ENCODE measurements around the gene MOB3B. TPM values are rescaled to one million over a fixed set of nuclear protein-coding genes. Genes with fewer than 3 reads are reported as not detected.

MOB3B gene
- total RNA-seq (1 to 10 TPM in 8 of 9 donors, under 1 TPM in 1; 0.54 to 2.8 (median 2.1) TPM), polyA plus RNA-seq (under 1 TPM; 0.42 to 0.95 TPM)
- long read RNA-seq, donor 1, full-length matches to known transcripts, result 2 of 4 reads
- long read RNA-seq, donor 1, partial matches to known transcripts, result 1 of 4 reads
- long read RNA-seq, donor 1, other reads (novel, unspliced or antisense), result 1 of 4 reads
- long read RNA-seq, donor 2, full-length matches to known transcripts, result 2 of 3 reads
- long read RNA-seq, donor 2, partial matches to known transcripts, result 1 of 3 reads
- long read RNA-seq, donor 2, other reads (novel, unspliced or antisense), result 0 of 3 reads
- long read RNA-seq, donor 3, full-length matches to known transcripts, result 2 of 4 reads
- long read RNA-seq, donor 3, partial matches to known transcripts, result 2 of 4 reads
- long read RNA-seq, donor 3, other reads (novel, unspliced or antisense), result 0 of 4 reads

- Histone ChIP-seq H3K9me3 (no peaks in the 10 kb centered on the region), H3K27ac (peak within 1 kb of the TSS; percentile 17 to 92 (median 74)), H3K4me3 (peak within 1 kb of the TSS; percentile 67 to 93 (median 80)), H3K27me3 (no peaks in the 10 kb centered on the region), H3K36me3 (no peaks in the 10 kb centered on the region), H3K4me1 (peaks cover 0 to 38% (median 7%) of the 10 kb centered on the region in 12 donors)
- DNase-seq (peak; percentile 80 to 93 (median 86)), ATAC-seq (peak; percentile 41 to 94 (median 84))
- intact Hi-C loops (cut with DNase I), result loop anchor here in 9 of 10 donors (1.0 to 10.0 kb wide), 10 partner anchors 55 to 575 kb away; partner anchors contain the start of gene IFT74 (in 1 of the 9)
- 3 to 6% (median 4%) methylated on average over 45 to 74 of the region's 74 CpGs for WGBS, 4 donors
- TF ChIP-seq, protein P1, sequence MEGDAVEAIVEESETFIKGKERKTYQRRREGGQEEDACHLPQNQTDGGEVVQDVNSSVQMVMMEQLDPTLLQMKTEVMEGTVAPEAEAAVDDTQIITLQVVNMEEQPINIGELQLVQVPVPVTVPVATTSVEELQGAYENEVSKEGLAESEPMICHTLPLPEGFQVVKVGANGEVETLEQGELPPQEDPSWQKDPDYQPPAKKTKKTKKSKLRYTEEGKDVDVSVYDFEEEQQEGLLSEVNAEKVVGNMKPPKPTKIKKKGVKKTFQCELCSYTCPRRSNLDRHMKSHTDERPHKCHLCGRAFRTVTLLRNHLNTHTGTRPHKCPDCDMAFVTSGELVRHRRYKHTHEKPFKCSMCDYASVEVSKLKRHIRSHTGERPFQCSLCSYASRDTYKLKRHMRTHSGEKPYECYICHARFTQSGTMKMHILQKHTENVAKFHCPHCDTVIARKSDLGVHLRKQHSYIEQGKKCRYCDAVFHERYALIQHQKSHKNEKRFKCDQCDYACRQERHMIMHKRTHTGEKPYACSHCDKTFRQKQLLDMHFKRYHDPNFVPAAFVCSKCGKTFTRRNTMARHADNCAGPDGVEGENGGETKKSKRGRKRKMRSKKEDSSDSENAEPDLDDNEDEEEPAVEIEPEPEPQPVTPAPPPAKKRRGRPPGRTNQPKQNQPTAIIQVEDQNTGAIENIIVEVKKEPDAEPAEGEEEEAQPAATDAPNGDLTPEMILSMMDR (IDR thresholded peaks at IDR 0.05), result peak; percentile 82 to 98 (median 95)
- TF ChIP-seq POLR2A (IDR thresholded peaks at IDR 0.05), result no peak
These were observed at the start of gene MOB3B for GRCh38 chr9:27529316-27530278. TSS of gene MOB3B (minus strand) at chr9:27529814. CDS start at chr9:27455550, 74,264 bp downstream.

- 3 to 4% (median 4%) methylated on average over 35 of the region's 35 CpGs for WGBS, 4 donors
- DNase-seq, result peak; percentile 91 to 97 (median 96)
- intact Hi-C loops (cut with DNase I), result no loop called here
- H3K4me1 ChIP-seq, result peaks cover 0 to 43% (median 16%) of the 10 kb centered on the region in 12 donors
- TF ChIP-seq, protein P1 (IDR thresholded peaks at IDR 0.05), result peak in 1 of 12 donors; percentile 4
- TF ChIP-seq POLR2A (IDR thresholded peaks at IDR 0.05), result peak in 1 of 2 donors; percentile 69
- ATAC-seq, result peak; percentile 89 to 94 (median 92)
- no peaks in the 10 kb centered on the region for H3K36me3 ChIP-seq
- H3K27me3 ChIP-seq, result no peaks in the 10 kb centered on the region
- peak overlapping the region; percentile 29 to 92 (median 88) for H3K4me3 ChIP-seq
- peaks cover 0 to 12% (median 0%) of the 10 kb centered on the region in 12 donors for H3K9me3 ChIP-seq
- peak overlapping the region; percentile 76 to 100 (median 95) for H3K27ac ChIP-seq
These were observed 44.3 kb upstream of the MOB3B start for GRCh38 chr9:27573634-27574590.

DNA sequence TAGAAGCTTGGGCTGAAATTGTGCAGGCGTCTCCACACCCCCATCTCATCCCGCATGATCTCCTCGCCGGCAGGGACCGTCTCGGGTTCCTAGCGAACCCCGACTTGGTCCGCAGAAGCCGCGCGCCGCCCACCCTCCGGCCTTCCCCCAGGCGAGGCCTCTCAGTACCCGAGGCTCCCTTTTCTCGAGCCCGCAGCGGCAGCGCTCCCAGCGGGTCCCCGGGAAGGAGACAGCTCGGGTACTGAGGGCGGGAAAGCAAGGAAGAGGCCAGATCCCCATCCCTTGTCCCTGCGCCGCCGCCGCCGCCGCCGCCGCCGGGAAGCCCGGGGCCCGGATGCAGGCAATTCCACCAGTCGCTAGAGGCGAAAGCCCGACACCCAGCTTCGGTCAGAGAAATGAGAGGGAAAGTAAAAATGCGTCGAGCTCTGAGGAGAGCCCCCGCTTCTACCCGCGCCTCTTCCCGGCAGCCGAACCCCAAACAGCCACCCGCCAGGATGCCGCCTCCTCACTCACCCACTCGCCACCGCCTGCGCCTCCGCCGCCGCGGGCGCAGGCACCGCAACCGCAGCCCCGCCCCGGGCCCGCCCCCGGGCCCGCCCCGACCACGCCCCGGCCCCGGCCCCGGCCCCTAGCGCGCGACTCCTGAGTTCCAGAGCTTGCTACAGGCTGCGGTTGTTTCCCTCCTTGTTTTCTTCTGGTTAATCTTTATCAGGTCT is 43.5 kb upstream of the MOB3B start, which contains the start of gene C9orf72:
Gene C9orf72, minus strand, starts transcription at position 564 of the 716 bp plus-strand sequence. CDS start 6,361 bp downstream, outside the sequence.
- intact Hi-C loops (cut with DNase I), result no loop called here
- Histone ChIP-seq H3K4me1 (peaks cover 0 to 52% (median 16%) of the 10 kb centered on the region in 12 donors), H3K27ac (peak within 1 kb of the TSS; percentile 76 to 100 (median 95)), H3K4me3 (peak within 1 kb of the TSS; percentile 29 to 92 (median 88)), H3K36me3 (no peaks in the 10 kb centered on the region), H3K9me3 (peaks cover 0 to 4% (median 0%) of the 10 kb centered on the region in 12 donors), H3K27me3 (no peaks in the 10 kb centered on the region)
- DNase-seq (peak; percentile 74 to 90 (median 82)), ATAC-seq (peak; percentile 66 to 97 (median 94))
- TF ChIP-seq, protein P1 (IDR thresholded peaks at IDR 0.05), result peak in 2 of 12 donors; percentile 17 to 33
- peak in 1 of 2 donors; percentile 78 for TF ChIP-seq POLR2A (IDR thresholded peaks at IDR 0.05)
- 1% methylated on average over 12 to 72 of the region's 72 CpGs for WGBS, 4 donors
